HEK293T (cell line): ENCODE measurements around the gene FBRSL1.

ENCODE experiments used
- CTCF ChIA-PET: fragments of 350-600 bp; formaldehyde crosslinking; extraction: SDS; loops from one replicate; lab custom pipeline; 2021; ENCODE audit warnings: antibody characterized with exemption, inconsistent platforms; lab: Yijun Ruan, JAX
- POLR2A ChIA-PET: fragments of 350-600 bp; formaldehyde crosslinking; extraction: SDS; loops from one replicate; lab custom pipeline; 2020; ENCODE audit warnings: antibody characterized with exemption, inconsistent platforms; lab: Yijun Ruan, JAX
- DNase-seq: peaks from one replicate; pipeline ENCODE4 v3.0.0; 2012; ENCODE audit warnings: mixed read lengths; ENCODE audit errors: extremely low spot score
- ARNT ChIP-seq: fragments of 450-650 bp; IDR thresholded peaks from 2 replicates; pipeline ENCODE4 v1.6.1; 2017; ENCODE audit warnings: mild to moderate bottlenecking
- BHLHE40 ChIP-seq: fragments of 450-650 bp; IDR thresholded peaks from 2 replicates; pipeline ENCODE4 v1.6.1; 2016; ENCODE audit warnings: mild to moderate bottlenecking, moderate library complexity, borderline replicate concordance
- CTBP1 ChIP-seq: fragments of 450-650 bp; IDR thresholded peaks from 2 replicates; pipeline ENCODE4 v1.6.1; 2016; ENCODE audit warnings: borderline replicate concordance
- ELF4 ChIP-seq: fragments of 450-650 bp; IDR thresholded peaks from 2 replicates; pipeline ENCODE4 v1.6.1; 2017; ENCODE audit warnings: antibody characterized with exemption
- FOXA1 ChIP-seq: fragments of 450-650 bp; IDR thresholded peaks from 2 replicates; pipeline ENCODE4 v1.6.1; 2016; ENCODE audit warnings: mild to moderate bottlenecking
- FOXM1 ChIP-seq: fragments of 450-650 bp; IDR thresholded peaks from 2 replicates; pipeline ENCODE4 v1.6.1; 2017; ENCODE audit warnings: mild to moderate bottlenecking, borderline replicate concordance
- HDGF ChIP-seq: fragments of 450-650 bp; IDR thresholded peaks from 2 replicates; pipeline ENCODE4 v1.6.1; 2017; ENCODE audit warnings: antibody characterized with exemption, borderline replicate concordance
- L3MBTL2 ChIP-seq: fragments of 450-650 bp; conservative IDR thresholded peaks from 2 replicates; pipeline ENCODE4 v1.6.1; 2016; ENCODE audit warnings: mild to moderate bottlenecking
- LEF1 ChIP-seq: fragments of 450-650 bp; IDR thresholded peaks from 2 replicates; pipeline ENCODE4 v1.6.1; 2017; ENCODE audit warnings: mild to moderate bottlenecking, borderline replicate concordance
- NFRKB ChIP-seq: fragments of 450-650 bp; IDR thresholded peaks from 2 replicates; pipeline ENCODE4 v1.6.1; 2016; ENCODE audit warnings: mild to moderate bottlenecking, moderate library complexity
- SP1 ChIP-seq: fragments of 450-650 bp; IDR thresholded peaks from 2 replicates; pipeline ENCODE4 v1.6.1; 2017
- SUZ12 ChIP-seq: fragments of 450-650 bp; IDR thresholded peaks from 2 replicates; pipeline ENCODE4 v1.6.1; 2016; ENCODE audit warnings: mild to moderate bottlenecking
- TARDBP ChIP-seq: fragments of 450-650 bp; IDR thresholded peaks from 2 replicates; pipeline ENCODE4 v1.6.1; 2016
- ZNF384 ChIP-seq: fragments of 450-650 bp; IDR thresholded peaks from 2 replicates; pipeline ENCODE4 v1.6.1; 2016

Gene FBRSL1

DNA sequence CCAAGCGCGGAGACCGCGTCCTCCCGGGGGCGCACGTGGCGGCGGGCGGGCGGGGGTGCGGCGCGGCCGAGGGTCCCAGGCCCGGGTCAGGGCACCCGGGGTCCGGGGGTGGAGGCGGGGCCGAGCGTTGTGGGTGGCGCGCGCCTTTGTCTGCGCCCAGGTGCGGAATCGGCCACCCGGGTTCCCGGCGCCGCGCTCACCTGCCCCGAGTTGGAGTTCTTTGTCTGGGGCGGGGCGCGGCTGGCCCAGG is 70.3 kb downstream of the FBRSL1 start:
- CTCF ChIA-PET: interaction anchor here (1.4 kb wide), 1 partner anchor 20 kb away, joined by 5 read pairs; no protein-coding TSS in a partner anchor
- POLR2A ChIA-PET: no interaction called here
- TF ChIP-seq FOXA1 (no peak), LEF1 (no peak), ELF4 (no peak), CTBP1 (no peak), FOXM1 (no peak), ZNF384 (no peak), L3MBTL2 (no peak), ARNT (no peak), BHLHE40 (no peak), SP1 (no peak), NFRKB (no peak), TARDBP (no peak), HDGF (no peak)
- peak; percentile 51 for DNase-seq

- peak; percentile 45; the same call in 1 of the 2 replicates for TF ChIP-seq CTBP1
- TF ChIP-seq ELF4: no peak
- no peak for TF ChIP-seq FOXA1
- TF ChIP-seq SUZ12: no peak
- POLR2A ChIA-PET: interaction anchor here (0.6 kb wide), 1 partner anchor 145 kb away, joined by 3 read pairs; no protein-coding TSS in a partner anchor
Measured at GRCh38 chr12:132560614-132561426, 70.9 kb downstream of the FBRSL1 start.

More at GRCh38 chr12:132560614-132561426, 70.9 kb downstream of the FBRSL1 start:
- CTCF ChIA-PET: interaction anchor here (0.6 to 1.4 kb wide), 9 partner anchors 19 to 204 kb away, joined by 3 to 5 read pairs (median 3); no protein-coding TSS in a partner anchor
- DNase-seq: peak; percentile 89
